ENCODE data around the gene C1orf232. TPM values are rescaled to one million over a fixed set of nuclear protein-coding genes. Genes with fewer than 3 reads are reported as not detected.

C1orf232 gene
- total and polyA plus RNA-seq, 5 experiments from 2014 or later: not detected

GRCh38 chr1:26171084-26172072 is 2.6 kb upstream of the C1orf232 start, which contains the start of gene ZNF593OS:
ZNF593OS (minus strand) TSS chr1:26171832; CDS start chr1:26171661, 171 bp downstream.
- H3K27me3 Mint-ChIP-seq: no peaks in the 10 kb centered on the region
- no peak for DNase-seq
- peaks cover 0 to 3% (median 0%) of the 10 kb centered on the region in 3 donors for H3K36me3 Mint-ChIP-seq
- ATAC-seq: no peak
- POLR2A ChIA-PET: interaction anchor here (1.2 kb wide), 1 partner anchor 62 kb away, joined by 4 read pairs; no protein-coding TSS in a partner anchor
- H3K27ac Mint-ChIP-seq: peak within 1 kb of the TSS in 7 of 10 donors; percentile 16 to 91 (median 50)
- H3K4me1 Mint-ChIP-seq: peaks cover 6 to 15% (median 12%) of the 10 kb centered on the region in 4 donors
- H3K9me3 Mint-ChIP-seq: no peaks in the 10 kb centered on the region
- H3K4me3 Mint-ChIP-seq: peak within 1 kb of the TSS; percentile 81 to 91 (median 87)

- no peak for DNase-seq
- peak overlapping the region; percentile 38 to 93 (median 90) for H3K27ac Mint-ChIP-seq
- POLR2A ChIA-PET: interaction anchor here (0.6 to 1.5 kb wide), 4 partner anchors 32 to 150 kb away, joined by 3 to 26 read pairs (median 3); partner anchors contain the start of genes CEP85 and PDIK1L
- peak overlapping the region; percentile 81 to 91 (median 87) for H3K4me3 Mint-ChIP-seq
- peaks cover 0 to 3% (median 0%) of the 10 kb centered on the region in 3 donors for H3K36me3 Mint-ChIP-seq
- no peaks in the 10 kb centered on the region for H3K27me3 Mint-ChIP-seq
- ATAC-seq: no peak
- H3K9me3 Mint-ChIP-seq: no peaks in the 10 kb centered on the region
- peaks cover 6 to 15% (median 12%) of the 10 kb centered on the region in 4 donors for H3K4me1 Mint-ChIP-seq
Measured at GRCh38 chr1:26170472-26170821, 1.7 kb upstream of the C1orf232 start.

GRCh38 chr1:26169669-26170471 is 1.1 kb upstream of the C1orf232 start, which contains the start of gene ZNF593:
ZNF593 (plus strand) TSS chr1:26169908; CDS start chr1:26169984, 76 bp downstream.
- Mint-ChIP-seq H3K27ac (peak within 1 kb of the TSS; percentile 60 to 93 (median 90)), H3K4me1 (peaks cover 6 to 15% (median 12%) of the 10 kb centered on the region in 4 donors), H3K9me3 (no peaks in the 10 kb centered on the region), H3K27me3 (peaks cover 0 to 4% (median 0%) of the 10 kb centered on the region in 5 donors), H3K36me3 (peaks cover 0 to 3% (median 0%) of the 10 kb centered on the region in 3 donors), H3K4me3 (peak within 1 kb of the TSS; percentile 81 to 91 (median 87))
- POLR2A ChIA-PET: interaction anchor here (0.6 to 1.5 kb wide), 8 partner anchors 33 to 150 kb away, joined by 3 to 26 read pairs (median 3); partner anchors contain the start of genes CD52, CEP85 and PDIK1L
- ATAC-seq (peak; percentile 91 to 93), DNase-seq (peak; percentile 69 to 88 (median 76))

GRCh38 chr1:26169198-26169554 is 413 bp upstream of the C1orf232 start:
- DNase-seq (no peak), ATAC-seq (no peak)
- Mint-ChIP-seq H3K27ac (peak overlapping the region in 9 of 10 donors; percentile 34 to 92 (median 90)), H3K36me3 (peaks cover 0 to 3% (median 0%) of the 10 kb centered on the region in 3 donors), H3K4me3 (peak overlapping the region; percentile 81 to 91 (median 87)), H3K27me3 (peaks cover 0 to 8% (median 0%) of the 10 kb centered on the region in 5 donors), H3K9me3 (no peaks in the 10 kb centered on the region), H3K4me1 (peaks cover 6 to 21% (median 15%) of the 10 kb centered on the region in 4 donors)
- POLR2A ChIA-PET: interaction anchor here (0.6 to 1.5 kb wide), 7 partner anchors 34 to 551 kb away, joined by 3 to 26 read pairs (median 3); partner anchors contain the start of genes CD52, CEP85 and PDIK1L

GRCh38 chr1:26166719-26167281 is 2.0 kb downstream of the C1orf232 start:
- POLR2A ChIA-PET: no interaction called here
- peaks cover 4 to 23% (median 8%) of the 10 kb centered on the region in 5 donors for H3K27me3 Mint-ChIP-seq
- no peak for ATAC-seq

GRCh38 chr1:26164861-26165842 is 3.6 kb downstream of the C1orf232 start:
- H3K9me3 Mint-ChIP-seq: no peaks in the 10 kb centered on the region
- DNase-seq: no peak
- peaks cover 0 to 16% (median 11%) of the 10 kb centered on the region in 4 donors for H3K4me1 Mint-ChIP-seq
- H3K36me3 Mint-ChIP-seq: no peaks in the 10 kb centered on the region
- no peak for ATAC-seq
- H3K27me3 Mint-ChIP-seq: peaks cover 4 to 25% (median 8%) of the 10 kb centered on the region in 5 donors
- POLR2A ChIA-PET: interaction anchor here (1.0 kb wide), 1 partner anchor 62 kb away, joined by 7 read pairs; no protein-coding TSS in a partner anchor
- H3K27ac Mint-ChIP-seq: peak overlapping the region in 2 of 10 donors; percentile 77 to 85
- peak overlapping the region; percentile 15 to 82 (median 62) for H3K4me3 Mint-ChIP-seq

More at GRCh38 chr1:26166719-26167281, 2.0 kb downstream of the C1orf232 start:
- Mint-ChIP-seq H3K27ac (no peak overlapping the region), H3K36me3 (peaks cover 0 to 3% (median 0%) of the 10 kb centered on the region in 3 donors), H3K4me3 (peak overlapping the region in 1 of 10 donors; percentile 13), H3K4me1 (peaks cover 6 to 30% (median 22%) of the 10 kb centered on the region in 4 donors), H3K9me3 (no peaks in the 10 kb centered on the region)
- DNase-seq: no peak

GRCh38 chr1:26164036-26164860 is 4.5 kb downstream of the C1orf232 start:
- ATAC-seq (peak; percentile 77 to 82), DNase-seq (peak in 8 of 10 donors; percentile 13 to 72 (median 60))
- POLR2A ChIA-PET: interaction anchor here (0.5 kb wide), 1 partner anchor 183 kb away, joined by 4 read pairs; no protein-coding TSS in a partner anchor
- Mint-ChIP-seq H3K4me3 (peak overlapping the region; percentile 48 to 82 (median 62)), H3K27me3 (peaks cover 4 to 34% (median 11%) of the 10 kb centered on the region in 5 donors), H3K9me3 (no peaks in the 10 kb centered on the region), H3K4me1 (peaks cover 0 to 16% (median 11%) of the 10 kb centered on the region in 4 donors), H3K27ac (peak overlapping the region in 2 of 10 donors; percentile 71 to 85), H3K36me3 (no peaks in the 10 kb centered on the region)

- no peak overlapping the region for H3K27ac Mint-ChIP-seq
- peaks cover 0 to 16% (median 11%) of the 10 kb centered on the region in 4 donors for H3K4me1 Mint-ChIP-seq
- ATAC-seq (no peak), DNase-seq (no peak)
- POLR2A ChIA-PET: interaction anchor here (0.7 kb wide), 1 partner anchor 216 kb away, joined by 4 read pairs; no protein-coding TSS in a partner anchor
- H3K27me3 Mint-ChIP-seq: peaks cover 4 to 40% (median 11%) of the 10 kb centered on the region in 5 donors
- no peaks in the 10 kb centered on the region for H3K36me3 Mint-ChIP-seq
- H3K9me3 Mint-ChIP-seq: no peaks in the 10 kb centered on the region
- peak overlapping the region; percentile 18 to 61 (median 48) for H3K4me3 Mint-ChIP-seq
Measured at GRCh38 chr1:26163684-26164035, 5.1 kb downstream of the C1orf232 start.

GRCh38 chr1:26162220-26162709 is 6.5 kb downstream of the C1orf232 start:
- ATAC-seq (no peak), DNase-seq (no peak)
- H3K27me3 Mint-ChIP-seq: peaks cover 4 to 52% (median 16%) of the 10 kb centered on the region in 5 donors
- POLR2A ChIA-PET: no interaction called here
- peaks cover 1 to 16% (median 11%) of the 10 kb centered on the region in 4 donors for H3K4me1 Mint-ChIP-seq
- H3K27ac Mint-ChIP-seq: no peak overlapping the region
- H3K9me3 Mint-ChIP-seq: no peaks in the 10 kb centered on the region
- H3K36me3 Mint-ChIP-seq: no peaks in the 10 kb centered on the region
- peak overlapping the region; percentile 14 to 75 (median 58) for H3K4me3 Mint-ChIP-seq
